Measurements from ENCODE around the gene EML4.
"Not testable (repeated sequence)": the region's sequence is repeated elsewhere in the genome, so short reads cannot be mapped to it uniquely, and the experiment has no call there.

EML4 gene

GRCh38 chr2:42369532-42370229, 200.5 kb downstream of the EML4 start:
- DNase-seq (ENCODE audit: low read depth): no peak
- TF ChIP-seq CTCF (IDR thresholded peaks at IDR 0.05; ENCODE audit: control insufficient read depth, extremely low read depth, insufficient read depth): no peak
- no peak overlapping the region for H3K4me3 ChIP-seq (ENCODE audit: low read depth, low read length)

DNA sequence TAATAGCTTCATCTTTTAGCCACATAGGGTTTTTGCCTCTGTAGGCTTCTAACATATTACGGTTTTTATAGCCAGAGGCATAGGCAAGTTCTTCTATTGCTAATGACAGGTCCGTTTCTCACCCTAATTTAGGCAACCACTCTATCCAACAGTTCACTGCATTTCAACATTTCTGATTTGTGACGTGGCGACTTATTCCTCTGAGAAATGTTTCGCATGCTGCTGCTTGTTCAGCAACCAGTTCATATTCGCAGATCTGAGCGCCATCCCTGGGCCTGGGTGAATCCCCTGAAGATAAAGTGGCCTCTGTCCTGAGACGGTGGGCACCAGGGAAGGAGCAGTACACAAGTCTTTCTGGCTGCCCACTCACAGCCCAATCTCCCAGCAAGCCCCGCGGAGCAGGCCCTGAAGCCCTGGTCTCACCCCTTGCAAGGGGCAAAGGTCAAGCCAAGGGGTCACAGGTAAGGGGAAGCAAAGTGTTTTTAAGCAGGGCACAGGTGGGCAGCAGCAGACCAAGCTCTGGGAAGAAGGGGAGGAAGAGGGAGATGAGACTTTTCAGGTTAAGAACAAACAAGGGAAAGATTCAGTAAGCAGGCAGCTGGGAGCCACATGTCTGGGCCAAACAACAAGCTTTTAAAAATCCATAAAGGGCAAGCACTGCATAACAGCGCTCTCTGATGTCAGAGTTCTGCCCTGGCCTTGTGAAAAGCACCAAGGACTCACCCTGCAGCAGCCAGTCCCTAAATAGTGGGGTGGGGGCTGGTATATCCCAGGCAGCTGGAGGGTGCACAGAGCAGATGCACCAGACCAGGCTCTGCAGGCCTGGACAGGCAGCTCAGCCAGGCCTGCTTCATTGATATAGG, 202.7 kb downstream of the EML4 start:
- no peak for DNase-seq (ENCODE audit: low read depth)
- TF ChIP-seq CTCF (IDR thresholded peaks at IDR 0.05; ENCODE audit: control insufficient read depth, extremely low read depth, insufficient read depth): no peak
- no peak overlapping the region for H3K4me3 ChIP-seq (ENCODE audit: low read depth, low read length)

GRCh38 chr2:42372474-42373200, 203.5 kb downstream of the EML4 start:
- no peak for TF ChIP-seq CTCF (IDR thresholded peaks at IDR 0.05; ENCODE audit: control insufficient read depth, extremely low read depth, insufficient read depth)
- no peak overlapping the region for H3K4me3 ChIP-seq (ENCODE audit: low read depth, low read length)
- no peak for DNase-seq (ENCODE audit: low read depth)

- no peak for DNase-seq (ENCODE audit: low read depth)
- H3K4me3 ChIP-seq (ENCODE audit: low read depth, low read length): no peak overlapping the region
- no peak for TF ChIP-seq CTCF (IDR thresholded peaks at IDR 0.05; ENCODE audit: control insufficient read depth, extremely low read depth, insufficient read depth)
Measured at GRCh38 chr2:42376758-42377157, 207.6 kb downstream of the EML4 start.

DNA sequence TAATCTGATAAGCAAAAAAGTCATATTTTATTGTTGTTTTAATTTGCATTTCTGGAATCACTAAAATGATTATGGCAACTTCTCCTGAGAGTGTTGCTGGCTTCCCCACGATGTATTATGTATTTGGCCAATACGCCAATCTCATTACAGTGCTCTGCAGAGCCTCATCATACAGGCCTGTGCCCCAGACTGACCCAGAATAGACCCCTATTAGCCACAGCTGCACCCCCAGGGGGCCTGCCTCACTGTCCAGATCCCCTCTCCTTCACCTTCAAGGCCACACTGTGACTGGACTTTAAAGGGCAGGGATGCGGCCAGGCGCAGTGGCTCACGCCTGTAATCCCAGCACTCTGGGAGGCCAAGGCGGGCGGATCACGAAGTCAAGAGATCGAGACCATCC, 209.3 kb downstream of the EML4 start:
- H3K4me3 ChIP-seq (ENCODE audit: low read depth, low read length): no peak overlapping the region
- TF ChIP-seq CTCF (IDR thresholded peaks at IDR 0.05; ENCODE audit: control insufficient read depth, extremely low read depth, insufficient read depth): no peak
- no peak for DNase-seq (ENCODE audit: low read depth)

GRCh38 chr2:42380026-42380425, 210.9 kb downstream of the EML4 start:
- H3K4me3 ChIP-seq (ENCODE audit: low read depth, low read length); DNase-seq (ENCODE audit: low read depth): not testable (repeated sequence)

GRCh38 chr2:42382144-42382543, 213.0 kb downstream of the EML4 start:
- TF ChIP-seq CTCF (IDR thresholded peaks at IDR 0.05; ENCODE audit: control insufficient read depth, extremely low read depth, insufficient read depth): no peak
- no peak overlapping the region for H3K4me3 ChIP-seq (ENCODE audit: low read depth, low read length)
- DNase-seq (ENCODE audit: low read depth): no peak
